GM18858 (cell line): ENCODE data around the gene MYT1.

Experiments used
- ATAC-seq: cut with Tn5 transposase; IDR thresholded peaks from one replicate; pipeline ENCODE4 v1.9.1; 2021; ENCODE audit not compliant: unreplicated experiment

MYT1 gene

DNA sequence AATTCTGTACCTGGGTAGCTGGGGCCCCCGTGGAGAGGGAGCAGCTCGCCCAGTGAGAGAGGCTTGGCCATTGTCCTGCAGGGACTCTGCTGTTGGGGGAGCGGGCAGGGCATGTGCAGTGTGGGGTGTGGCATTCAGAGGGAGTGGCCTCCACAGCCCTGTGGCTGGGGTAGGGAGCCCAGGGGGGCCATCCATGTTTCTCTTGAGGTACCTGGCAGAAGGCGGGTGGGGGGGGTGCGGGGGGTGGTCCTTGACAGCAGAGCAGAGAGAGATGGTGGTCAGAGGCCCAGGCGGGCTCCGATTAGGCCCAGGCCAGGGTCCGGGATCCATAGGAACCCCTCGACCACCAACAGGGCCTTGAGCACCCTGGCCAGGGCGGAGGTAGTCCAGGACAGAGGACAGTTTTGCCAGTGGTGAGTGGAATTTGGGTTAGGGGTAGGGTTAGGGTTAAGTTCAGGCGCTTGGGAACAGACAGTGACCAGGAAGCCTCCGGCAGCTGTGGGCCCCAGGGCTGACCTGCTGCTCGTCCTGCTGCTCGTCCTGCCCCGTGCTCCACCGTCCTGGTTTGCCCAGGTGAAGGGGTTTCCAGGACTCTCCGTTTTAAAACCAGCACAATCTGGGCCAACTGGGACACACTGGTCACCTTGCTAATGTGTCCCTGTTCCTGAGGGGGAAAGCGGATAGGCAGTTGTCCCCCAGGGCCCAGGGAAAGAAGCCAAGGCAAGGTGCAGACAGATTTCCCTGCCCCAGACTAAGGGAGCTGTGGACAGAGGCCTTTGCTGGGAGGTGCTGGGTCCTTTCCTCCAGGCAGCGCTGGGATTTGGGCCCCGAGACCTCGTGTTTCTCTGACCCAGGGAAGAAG is 24.8 kb upstream of the MYT1 start:
- ATAC-seq: no peak

DNA sequence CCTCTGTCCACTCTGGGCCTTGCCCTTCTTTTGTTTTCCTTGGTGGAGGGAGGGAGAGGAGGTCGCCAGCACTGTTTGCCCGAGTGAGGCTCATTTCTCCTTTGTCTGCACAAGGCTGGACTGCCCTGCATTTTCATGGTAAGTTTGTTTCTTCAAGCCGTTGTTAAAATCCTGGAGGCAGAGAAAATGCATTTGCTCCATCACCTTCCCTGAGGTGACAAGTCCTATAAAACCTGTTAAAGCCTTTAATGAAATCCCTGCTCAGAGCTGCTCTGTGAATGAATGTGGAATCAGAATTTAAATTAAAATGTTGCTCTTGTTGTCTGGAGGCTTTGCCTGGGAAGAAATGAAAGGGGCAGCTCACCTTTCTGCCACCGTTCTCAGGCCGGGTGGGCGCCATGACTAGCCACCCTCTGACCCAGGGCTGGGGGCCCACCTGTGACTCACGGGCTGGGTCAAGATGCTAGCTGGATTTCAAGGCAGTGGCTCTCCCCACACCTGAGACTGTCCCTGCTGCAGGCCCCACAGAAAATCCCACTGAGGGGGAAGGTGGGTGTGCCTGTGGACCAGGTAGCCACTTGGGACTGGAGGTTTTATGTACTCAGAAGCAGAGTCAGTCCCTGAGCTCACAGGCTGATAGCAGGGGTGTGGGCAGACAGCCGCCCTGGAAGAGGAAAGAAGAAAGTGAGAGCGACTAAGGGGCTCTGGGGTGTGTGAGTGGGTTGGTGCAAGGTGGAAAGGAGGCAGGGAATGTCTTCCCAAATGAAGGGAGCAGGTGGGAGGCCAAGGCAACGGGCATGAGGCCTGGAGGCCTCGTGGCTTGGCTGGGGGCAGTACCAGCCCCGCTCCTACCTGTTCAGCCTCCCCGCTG is 24.0 kb upstream of the MYT1 start:
- ATAC-seq: no peak

DNA sequence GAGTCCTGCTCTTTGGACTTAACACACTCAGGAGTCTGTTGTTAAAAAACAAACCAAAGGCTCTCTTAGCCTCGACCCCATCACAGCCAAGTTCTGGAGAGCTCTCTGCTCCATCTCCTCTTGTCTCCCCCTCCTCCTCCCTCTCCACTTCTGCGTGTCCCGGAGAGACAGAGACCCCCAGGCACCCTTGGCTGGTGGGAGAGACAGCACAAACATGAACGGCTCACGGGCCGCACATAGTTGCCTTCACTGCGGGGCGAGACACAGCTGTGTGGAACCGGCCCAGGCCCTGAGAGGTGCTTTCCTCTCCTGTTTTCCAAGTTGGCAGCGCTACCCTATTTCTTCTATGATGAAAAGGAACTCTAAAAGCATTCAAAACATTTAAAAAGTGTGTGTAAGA is 23.3 kb upstream of the MYT1 start:
- no peak for ATAC-seq

DNA sequence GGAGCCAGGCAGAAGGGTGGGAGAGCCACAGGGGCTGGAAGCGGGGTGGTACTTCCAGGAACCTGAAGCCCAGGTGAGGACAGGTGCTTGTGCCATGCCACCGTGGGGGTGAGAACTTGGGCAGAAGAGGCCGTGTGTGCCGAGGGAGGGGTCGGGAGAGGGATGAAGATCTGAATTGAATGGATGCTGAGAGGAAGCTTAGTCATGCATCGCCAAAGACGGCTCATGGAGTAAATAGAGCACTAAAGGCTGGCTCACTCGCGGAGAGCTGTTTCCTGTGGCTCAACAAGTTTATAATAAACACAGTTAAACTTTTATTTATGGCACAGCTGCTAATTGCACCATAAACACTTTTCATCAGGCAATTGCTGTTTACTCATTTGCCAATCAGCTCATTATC is 21.7 kb upstream of the MYT1 start:
- ATAC-seq: no peak

DNA sequence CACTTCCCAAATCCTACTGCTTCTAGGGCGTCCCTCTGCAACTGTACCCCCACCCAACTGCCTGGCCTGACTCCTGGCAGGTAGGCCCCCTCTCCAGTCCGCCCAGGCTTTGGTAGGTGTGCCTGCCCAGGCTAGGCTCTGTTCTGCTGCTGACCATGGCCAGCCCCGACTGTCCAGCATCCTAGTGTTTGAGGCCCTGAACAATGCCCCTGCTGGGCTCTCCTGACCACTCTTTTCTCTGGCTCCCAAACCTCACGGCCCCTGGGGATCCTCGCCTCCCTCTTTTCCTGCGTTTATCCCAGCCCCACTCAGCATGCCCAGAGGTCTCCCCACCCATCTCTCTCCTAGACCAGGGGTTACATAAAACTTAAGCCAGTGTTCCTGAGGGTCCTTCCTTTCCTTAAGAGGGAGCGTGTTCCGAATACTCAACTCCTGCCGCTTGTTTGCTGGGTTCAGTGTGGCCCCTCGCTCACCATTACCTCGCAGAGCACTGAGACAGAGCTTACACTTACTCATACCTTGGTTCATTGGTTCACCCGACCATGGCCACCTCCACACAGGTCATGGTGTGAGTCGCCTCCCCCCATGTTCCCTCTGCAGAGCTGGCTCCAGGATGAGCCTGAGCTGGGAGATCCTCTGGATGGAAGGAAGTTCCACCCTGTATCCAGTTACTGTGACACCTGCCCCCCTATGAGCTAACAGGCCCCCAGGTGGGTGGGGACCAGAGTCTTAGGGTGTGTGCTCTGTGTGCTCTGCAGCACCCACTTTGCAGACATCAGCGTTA is 21.0 kb upstream of the MYT1 start:
- ATAC-seq: no peak

DNA sequence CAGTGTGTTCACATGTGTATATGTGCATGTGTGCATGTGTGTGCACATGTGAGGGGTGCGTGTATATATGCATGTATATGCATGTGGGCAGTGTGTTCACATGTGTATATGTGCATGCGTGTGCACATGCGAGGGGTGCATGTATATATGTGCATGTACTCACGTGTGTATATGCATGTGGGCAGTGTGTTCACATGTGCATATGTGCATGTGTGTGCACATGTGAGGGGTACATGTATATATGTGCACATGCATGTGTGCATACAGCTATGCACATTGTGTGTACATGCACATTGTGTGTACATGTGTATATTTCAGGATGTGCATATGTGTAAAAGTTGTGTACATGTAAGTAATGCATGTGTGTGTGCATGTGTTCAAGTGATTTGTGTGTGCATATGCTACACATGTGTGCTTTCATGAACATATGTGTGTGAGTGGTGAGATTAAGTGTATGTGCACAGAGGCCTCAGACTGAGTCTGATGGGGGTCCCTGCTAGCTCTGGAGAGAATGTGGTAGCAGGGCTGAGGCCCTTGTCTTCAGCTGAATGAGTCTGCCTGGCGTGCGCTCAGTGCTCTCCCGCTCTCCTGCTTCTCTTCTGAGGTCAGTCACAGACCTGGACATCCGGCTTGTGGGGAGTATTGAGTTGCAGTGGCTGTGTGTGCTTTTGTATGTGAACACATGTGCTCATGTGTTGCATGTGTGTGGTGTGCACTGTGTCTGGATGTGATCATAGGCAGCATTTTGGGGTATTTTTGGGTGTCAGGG is 19.9 kb upstream of the MYT1 start:
- no peak for ATAC-seq

DNA sequence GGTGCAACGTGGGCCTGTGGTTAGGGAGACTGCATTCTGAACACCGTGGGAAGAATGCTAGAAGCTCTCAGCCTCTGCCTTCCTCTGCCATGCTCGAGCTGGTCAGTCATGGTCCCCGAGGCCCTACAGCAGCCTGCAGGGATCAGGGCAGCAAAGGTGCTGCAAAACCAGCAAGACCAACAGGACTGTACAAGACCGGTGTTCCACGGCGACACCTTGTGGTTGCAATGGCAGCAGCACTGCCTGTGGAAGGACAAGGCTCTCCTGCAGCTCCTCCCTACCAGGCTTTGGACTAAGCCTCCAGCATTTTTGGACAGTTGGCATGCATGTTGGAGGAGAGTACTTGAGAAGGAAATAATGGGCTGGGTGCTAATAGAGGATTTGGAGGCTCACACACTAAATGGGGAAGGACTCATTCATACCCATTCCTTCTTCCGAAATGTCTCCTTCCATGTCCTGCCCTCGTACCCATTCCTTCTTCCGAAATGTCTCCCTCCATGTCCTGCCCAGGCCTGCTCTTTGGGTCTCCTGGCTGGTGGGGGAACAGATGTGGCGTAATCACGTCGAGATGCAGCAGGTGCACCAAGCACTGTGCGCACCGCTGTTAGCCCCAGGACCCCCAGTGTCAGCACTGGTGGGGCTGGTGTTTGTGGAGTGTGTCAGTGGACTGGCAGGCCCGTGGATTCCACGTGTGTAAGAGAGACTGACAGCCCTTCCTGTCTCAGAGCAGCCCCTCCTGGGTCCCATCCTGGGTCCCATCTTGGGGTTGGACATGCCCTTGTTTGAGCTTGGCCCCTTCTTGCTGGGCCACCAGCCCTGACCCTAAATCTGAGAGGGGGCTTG is 18.6 kb upstream of the MYT1 start:
- ATAC-seq: no peak

DNA sequence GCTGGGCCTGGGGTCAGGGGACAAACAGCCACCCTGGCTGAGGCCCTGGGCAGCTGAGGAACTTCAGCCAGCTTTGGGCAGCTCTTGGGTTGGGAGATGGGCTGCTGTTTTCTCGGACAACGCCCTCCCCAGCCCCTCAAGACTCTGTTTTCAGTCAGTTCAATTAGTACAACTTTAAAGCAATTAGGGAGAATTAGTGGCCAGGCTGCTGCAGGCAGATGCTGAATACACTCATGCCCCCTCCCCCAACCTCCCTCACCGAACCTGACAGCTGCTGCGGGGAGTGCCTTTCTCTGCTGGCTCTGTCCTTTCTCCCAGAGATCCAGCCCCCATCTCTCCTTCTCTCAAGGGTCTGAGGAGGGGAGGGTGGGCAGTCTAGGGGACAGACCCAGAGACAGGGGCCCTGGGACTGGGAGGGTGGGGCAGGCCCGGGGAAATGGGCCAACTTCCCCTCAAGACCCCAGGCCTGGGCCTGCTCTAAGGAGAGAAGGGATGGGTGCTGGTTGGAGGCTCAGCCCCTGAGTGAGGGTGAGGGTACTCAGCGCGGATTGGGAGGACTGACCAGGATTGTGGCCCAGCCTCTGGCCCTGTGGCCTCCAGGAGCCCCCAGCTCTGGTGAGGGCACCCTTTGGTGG is 17.8 kb upstream of the MYT1 start:
- ATAC-seq: no peak

DNA sequence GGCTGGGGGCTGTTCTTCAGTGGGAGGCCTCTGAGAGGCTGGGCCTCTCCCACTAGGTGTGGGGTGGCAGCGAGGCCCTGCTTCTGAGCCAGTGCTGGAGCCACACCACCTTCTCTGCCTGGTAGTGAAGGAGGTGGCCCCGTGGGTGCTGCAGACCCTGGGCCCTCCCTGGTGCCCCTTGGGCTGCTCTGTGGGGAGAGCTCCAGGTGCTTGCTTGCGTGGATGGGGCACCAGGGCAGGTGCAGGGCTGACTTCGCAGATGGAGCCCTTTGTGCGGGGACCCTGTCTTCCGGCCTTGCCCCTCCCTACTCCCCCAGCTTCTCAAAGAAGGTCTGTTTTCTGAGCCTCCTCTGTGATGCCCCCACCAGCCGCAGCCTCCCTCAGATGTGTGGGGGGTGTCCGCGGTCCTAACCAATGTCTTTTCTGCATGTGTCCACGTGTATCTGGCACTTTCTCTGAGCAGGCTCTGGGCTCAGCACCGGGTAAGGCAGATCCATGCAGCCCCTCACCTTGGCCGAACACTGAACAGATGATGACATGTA is 17.2 kb upstream of the MYT1 start:
- ATAC-seq: no peak

DNA sequence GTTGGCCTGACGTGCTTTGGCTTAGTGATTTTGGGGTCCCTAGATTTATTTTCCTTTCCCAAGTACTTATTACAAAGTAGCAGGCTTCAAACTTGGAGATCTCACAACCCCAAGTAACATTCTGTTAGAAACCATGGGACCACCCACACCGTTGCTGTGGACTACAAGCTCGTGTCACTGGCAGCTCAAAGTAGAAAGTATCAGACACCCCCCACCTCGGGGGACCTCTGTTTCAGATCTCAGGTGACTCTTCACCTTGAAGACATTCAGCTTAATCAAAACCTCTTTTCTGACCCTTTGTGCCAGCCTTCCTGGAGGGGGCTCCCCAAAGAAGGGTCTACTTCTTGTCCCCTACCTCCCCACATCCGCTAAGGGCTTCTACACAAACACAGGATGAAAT is 15.7 kb upstream of the MYT1 start:
- ATAC-seq: no peak

DNA sequence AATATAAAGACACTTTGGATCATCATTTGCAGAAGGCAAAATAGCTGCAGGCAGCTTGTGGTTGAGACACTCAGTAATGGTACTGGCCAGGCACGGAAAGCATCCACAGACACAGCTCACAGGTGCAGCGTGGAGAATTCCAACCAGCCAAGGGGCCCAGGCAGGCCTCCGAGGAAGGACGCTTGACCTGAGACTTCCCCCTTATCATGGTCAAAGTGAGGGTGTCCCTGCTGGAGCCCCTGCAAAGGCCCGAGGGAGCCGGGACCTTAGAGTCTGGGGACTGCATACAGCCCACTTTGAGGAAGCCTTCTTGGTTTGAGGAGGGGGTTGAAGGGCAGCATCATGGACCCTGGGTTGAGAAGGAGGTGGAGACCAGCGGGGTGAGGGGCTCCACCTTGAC is 15.1 kb upstream of the MYT1 start:
- no peak for ATAC-seq

DNA sequence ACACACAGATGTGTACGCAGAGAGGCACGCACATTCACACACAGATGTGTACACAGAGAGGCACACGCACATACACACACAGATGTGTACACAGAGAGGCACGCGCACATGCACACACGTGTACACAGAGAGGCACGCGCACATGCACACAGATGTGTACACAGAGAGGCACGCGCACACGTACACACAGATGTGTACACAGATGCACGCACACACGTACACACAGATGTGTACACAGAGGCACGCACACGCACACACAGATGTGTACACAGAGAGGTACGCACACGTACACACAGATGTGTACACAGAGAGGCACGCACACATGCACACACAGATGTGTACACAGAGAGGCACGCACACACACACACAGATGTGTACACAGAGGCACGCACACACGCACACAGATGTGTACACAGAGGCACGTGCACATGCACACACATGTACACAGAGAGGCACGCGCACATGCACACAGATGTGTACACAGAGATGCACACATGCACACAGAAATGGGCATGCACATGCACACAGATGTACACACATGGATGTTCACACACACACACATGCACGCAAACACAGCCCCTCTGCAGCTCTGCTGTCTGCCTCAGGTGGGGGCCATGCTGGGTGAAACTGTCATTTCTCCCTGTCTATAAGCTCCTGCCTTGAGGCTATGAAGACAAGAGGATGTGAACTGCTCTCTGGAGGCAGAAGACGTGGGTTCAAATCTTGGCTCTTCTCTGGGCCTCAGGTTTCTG is 14.3 kb upstream of the MYT1 start:
- no peak for ATAC-seq

DNA sequence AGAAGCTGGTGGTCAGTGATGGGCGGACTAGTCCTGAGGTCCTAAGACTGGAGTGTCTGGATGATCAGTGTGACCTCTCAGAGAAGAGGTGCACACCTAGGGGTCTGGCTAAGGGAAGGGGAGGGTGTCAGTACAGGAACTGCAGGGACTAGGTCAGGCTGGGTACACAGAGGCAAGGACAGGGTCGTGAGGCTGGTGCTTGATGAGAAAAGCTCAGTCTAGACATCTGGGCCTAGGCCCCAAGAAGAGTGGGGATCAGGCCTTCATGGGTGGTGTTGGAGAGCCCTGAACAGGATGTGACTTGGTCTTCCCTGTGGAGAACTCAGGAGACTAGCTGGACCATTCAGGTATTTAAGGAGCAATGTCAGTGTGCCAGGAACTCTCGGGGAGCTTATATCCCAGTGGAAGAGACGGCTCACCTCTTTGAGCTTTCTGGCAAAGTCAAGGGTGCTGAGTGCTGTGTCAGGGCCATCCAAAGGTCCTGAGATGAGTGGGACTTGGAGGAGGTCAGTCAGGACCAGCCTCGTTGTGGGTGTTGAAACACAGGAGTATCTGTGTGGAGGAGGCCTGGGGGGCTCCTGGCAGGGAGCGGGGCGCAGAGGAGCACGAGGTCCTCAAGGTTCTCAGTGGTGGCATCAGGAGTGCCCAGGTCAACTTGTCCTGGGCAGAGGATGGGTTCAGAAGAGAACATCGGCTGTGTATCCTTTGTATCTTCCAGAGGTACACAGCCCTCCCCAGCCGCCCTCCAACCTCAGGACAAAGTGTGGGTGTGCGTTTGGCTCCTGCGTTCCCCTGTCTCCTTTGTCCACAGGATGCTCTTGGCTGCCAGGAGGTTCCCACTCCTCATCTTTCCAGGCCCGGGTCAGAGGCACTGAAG is 13.3 kb upstream of the MYT1 start:
- ATAC-seq: no peak

DNA sequence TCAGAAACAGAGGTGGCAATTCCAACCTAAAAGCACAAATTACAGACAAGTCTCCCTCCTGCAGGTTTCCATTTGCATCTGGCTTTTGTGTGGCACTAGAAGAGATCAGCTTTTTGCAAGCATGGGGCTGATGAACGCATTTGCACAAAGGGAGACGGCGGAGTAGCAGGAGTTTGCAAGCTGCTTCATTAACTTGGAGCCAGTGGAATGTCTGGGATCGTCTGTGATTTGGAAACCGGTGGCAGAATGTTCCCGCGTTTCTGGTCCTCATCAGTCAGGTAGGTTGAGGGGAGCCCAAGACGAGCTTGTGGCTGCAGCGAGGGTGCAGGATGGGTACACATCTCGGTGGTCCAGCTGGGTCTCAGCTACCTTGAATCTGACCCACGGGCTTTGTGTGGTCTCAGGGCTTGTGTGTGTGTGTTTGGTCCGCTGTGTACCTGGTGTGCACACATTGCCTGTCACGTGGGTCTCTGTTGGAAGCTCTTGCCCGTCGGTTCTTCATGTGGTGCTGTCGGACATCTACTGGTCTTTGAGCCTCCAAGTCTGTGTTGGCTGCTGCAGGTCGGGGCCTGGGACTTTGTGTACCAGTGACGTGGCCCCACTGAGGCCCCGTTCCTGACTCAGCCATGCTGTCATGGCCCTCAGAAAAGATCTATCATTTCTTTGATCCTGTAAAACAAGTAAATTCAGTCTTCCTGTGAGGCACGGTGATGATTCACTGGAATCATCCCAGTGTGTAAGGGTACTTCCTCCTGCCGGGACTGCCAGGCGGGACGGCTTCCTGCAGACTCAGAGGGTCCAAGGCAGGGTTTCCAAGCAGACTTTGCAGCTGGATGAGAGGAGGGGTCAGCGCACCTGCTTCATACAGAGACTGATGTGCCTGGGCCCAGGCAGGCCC is 12.4 kb upstream of the MYT1 start:
- no peak for ATAC-seq

DNA sequence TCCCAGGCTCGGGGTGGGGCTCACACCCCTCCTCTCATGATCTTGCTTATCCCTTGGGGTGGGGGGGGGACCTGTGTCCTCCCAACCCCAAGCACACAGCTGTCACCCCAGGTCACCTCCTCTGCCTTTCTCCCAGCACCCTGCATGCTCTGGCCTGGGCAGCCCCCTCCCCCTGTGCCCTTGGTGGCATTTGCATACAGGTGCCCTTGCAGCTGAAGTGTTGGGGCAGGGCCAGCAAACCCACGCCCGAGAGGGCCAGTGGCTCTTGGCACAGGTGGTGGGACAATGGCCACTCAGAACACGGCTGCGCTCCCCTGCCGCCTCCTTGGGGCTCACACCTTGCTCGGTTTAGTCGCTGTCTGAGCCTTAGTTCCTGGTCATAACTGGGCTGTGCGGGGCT is 11.3 kb upstream of the MYT1 start:
- no peak for ATAC-seq

DNA sequence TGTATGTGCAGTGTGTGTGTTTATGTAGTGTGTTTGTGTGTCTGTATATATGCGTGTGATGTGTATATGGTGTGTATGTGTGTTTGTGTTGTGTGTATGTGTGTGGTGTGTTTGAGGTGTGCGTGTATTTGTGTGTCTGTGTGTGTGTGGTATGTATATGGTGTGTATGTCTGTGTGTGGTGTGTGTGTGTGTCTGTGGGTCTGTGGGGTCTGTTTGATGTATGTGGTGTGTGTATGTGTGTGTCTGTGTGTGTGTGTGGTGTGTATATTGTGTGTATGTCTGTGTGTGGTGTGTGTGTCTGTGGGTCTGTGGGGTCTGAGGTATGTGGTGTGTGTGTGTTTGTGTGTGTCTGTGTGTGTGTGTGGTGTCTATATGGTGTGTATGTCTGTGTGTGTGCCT is 10.8 kb upstream of the MYT1 start:
- no peak for ATAC-seq
